Measurements from ENCODE around the gene CEP192. TPM values are rescaled to one million over a fixed set of nuclear protein-coding genes. Genes with fewer than 3 reads are reported as not detected.
A peak's percentile ranks its signal among the peaks of the same experiment; 100 is the strongest.
"Not testable (repeated sequence)": the region's sequence is repeated elsewhere in the genome, so short reads cannot be mapped to it uniquely, and the experiment has no call there.

The CEP192 gene
- total and polyA plus RNA-seq, 2 experiments from 2014 or later = 8.4 to 26.3 TPM

DNA sequence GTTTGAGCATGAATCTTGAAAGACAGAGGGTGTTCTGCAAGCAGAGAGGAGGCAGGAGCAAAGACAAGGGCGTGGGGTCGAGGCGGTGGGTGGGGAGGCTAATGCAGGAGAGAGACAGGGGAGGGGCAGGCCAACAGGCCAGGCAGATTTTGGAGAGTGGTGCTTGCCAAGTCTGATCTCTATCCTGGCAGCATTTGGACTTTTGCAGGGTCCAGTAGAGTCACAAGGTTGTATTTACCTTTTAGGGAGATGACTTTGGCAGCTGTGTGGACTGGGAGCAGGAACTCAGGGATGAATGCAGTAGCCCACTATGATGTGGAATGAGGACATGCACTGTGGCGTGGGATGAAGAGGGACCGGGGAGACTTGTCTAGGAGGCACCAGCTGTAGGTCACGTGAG is 15.7 kb upstream of the CEP192 start:
- Histone ChIP-seq H3K36me3 (peaks cover 24% of the 10 kb centered on the region), H3K4me1 (ENCODE audit: low read depth) (no peaks in the 10 kb centered on the region), H3K27ac (no peak overlapping the region), H3K4me3 (no peak overlapping the region), H3K27me3 (no peaks in the 10 kb centered on the region), H3K9me3 (ENCODE audit: low read depth) (no peaks in the 10 kb centered on the region)
- DNase-seq (ENCODE audit: low read depth in 1 of 2, low spot score in 1 of 2) = no peak
- TF ChIP-seq, protein P1, sequence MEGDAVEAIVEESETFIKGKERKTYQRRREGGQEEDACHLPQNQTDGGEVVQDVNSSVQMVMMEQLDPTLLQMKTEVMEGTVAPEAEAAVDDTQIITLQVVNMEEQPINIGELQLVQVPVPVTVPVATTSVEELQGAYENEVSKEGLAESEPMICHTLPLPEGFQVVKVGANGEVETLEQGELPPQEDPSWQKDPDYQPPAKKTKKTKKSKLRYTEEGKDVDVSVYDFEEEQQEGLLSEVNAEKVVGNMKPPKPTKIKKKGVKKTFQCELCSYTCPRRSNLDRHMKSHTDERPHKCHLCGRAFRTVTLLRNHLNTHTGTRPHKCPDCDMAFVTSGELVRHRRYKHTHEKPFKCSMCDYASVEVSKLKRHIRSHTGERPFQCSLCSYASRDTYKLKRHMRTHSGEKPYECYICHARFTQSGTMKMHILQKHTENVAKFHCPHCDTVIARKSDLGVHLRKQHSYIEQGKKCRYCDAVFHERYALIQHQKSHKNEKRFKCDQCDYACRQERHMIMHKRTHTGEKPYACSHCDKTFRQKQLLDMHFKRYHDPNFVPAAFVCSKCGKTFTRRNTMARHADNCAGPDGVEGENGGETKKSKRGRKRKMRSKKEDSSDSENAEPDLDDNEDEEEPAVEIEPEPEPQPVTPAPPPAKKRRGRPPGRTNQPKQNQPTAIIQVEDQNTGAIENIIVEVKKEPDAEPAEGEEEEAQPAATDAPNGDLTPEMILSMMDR (IDR thresholded peaks at IDR 0.05; ENCODE audit: low read depth, low read length) = no peak

DNA sequence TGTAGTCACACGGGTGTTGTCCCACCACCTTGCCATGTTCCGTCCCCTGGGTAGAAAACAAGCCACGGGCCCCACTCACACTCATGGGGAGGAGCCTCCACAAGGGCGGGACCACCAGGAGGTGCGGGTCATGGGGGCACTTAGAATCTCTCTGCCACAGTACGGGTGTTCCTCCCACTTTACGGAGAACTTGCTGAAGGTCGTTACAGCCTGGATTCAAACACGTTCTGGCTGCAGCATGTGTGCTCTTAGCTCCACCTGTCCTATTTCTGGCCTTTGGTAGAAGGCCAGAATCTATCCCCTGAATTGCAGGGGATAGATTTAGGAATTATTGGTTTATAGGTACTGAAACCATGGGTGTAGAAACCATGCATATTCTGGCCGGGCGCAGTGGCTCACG is 14.9 kb upstream of the CEP192 start:
- Histone ChIP-seq H3K27me3 (no peaks in the 10 kb centered on the region), H3K27ac (no peak overlapping the region), H3K36me3 (peaks cover 17% of the 10 kb centered on the region), H3K4me3 (no peak overlapping the region), H3K4me1 (ENCODE audit: low read depth) (no peaks in the 10 kb centered on the region), H3K9me3 (ENCODE audit: low read depth) (no peaks in the 10 kb centered on the region)
- DNase-seq (ENCODE audit: low read depth in 1 of 2, low spot score in 1 of 2) = no peak
- TF ChIP-seq, protein P1 (IDR thresholded peaks at IDR 0.05; ENCODE audit: low read depth, low read length) = no peak

DNA sequence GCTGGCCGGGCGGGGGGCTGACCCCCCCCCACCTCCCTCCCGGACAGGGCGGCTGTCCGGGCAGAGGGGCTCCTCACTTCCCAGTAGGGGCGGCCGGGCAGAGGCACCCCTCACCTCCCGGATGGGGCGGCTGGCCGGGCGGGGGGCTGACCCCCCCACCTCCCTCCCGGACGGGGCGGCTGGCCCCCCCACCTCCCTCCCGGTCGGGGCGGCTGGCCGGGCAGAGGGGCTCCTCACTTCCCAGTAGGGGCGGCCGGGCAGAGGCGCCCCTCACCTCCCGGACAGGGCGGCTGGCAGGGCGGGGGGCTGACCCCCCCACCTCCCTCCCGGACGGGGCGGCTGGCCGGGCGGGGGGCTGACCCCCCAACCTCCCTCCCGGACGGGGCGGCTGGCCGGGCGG is 11.1 kb upstream of the CEP192 start:
- H3K27ac ChIP-seq; H3K4me1 ChIP-seq (ENCODE audit: low read depth); H3K27me3 ChIP-seq; H3K9me3 ChIP-seq (ENCODE audit: low read depth); DNase-seq (ENCODE audit: low read depth in 1 of 2, low spot score in 1 of 2); H3K4me3 ChIP-seq: not testable (repeated sequence)
- H3K36me3 ChIP-seq = peaks cover 25% of the 10 kb centered on the region

DNA sequence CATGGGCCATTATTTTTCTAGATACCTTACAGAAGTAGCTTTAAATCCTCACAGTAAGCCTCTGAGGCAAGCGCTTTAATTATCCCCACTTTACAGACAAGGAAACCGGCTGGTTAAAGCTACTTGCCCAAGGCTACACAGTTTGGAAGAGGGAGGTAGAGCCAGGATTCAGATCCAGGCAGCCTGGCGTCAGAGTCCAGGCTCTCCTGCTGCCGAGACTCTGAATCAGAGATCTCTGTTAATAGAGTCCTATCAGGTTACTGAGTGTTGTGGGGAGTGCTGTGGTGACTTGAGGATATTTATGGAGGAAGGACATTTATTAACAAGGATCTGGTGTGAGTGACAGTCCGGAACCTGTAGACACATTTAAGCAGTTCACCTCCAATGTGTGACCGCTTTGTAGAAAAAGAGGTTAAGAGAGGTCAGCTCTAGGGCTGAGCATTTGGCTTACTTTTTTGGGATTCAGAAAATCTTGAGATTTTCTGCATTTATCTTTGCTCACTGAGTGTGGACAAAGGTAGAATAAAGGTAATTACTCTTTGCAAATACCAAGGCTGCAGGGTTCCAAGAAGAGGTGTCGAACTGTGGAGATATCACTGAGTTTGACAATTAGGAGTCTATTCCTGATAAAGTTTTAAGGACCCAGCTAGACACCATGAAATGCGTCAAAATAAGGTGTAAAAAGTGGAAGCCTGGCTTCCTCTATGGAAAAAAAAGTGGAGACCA is 1.6 kb upstream of the CEP192 start:
- no peak for DNase-seq (ENCODE audit: low read depth in 1 of 2, low spot score in 1 of 2)
- no peaks in the 10 kb centered on the region for H3K9me3 ChIP-seq (ENCODE audit: low read depth)
- TF ChIP-seq, protein P1 (IDR thresholded peaks at IDR 0.05; ENCODE audit: low read depth, low read length) = no peak
- H3K27ac ChIP-seq = no peak overlapping the region
- peaks cover 5% of the 10 kb centered on the region for H3K4me1 ChIP-seq (ENCODE audit: low read depth)
- peaks cover 9% of the 10 kb centered on the region for H3K36me3 ChIP-seq
- H3K27me3 ChIP-seq = no peaks in the 10 kb centered on the region
- H3K4me3 ChIP-seq = no peak overlapping the region

DNA sequence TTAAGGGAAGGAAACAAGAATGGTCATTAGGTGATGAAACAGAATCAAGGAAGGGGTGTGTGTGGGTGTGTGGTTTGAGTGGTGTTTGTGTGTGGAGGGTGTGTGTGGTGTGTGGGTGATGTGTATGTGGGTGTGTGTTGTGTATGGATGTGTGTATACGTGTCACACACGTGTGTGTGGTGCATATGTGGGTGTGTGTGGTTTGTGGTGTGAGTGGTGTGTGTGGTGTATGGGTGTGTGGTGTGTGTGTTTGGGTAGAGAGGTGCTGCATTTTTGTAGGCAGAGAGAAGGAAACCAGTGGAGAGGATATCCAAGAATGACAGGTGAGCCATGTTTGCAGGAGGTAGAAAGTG is 1.1 kb upstream of the CEP192 start:
- TF ChIP-seq, protein P1 (IDR thresholded peaks at IDR 0.05; ENCODE audit: low read depth, low read length) = no peak
- peaks cover 4% of the 10 kb centered on the region for H3K36me3 ChIP-seq
- H3K27ac ChIP-seq = peak overlapping the region; percentile 81
- no peak for DNase-seq (ENCODE audit: low read depth in 1 of 2, low spot score in 1 of 2)
- H3K27me3 ChIP-seq = no peaks in the 10 kb centered on the region
- H3K4me3 ChIP-seq = peak overlapping the region; percentile 80
- no peaks in the 10 kb centered on the region for H3K9me3 ChIP-seq (ENCODE audit: low read depth)
- peaks cover 5% of the 10 kb centered on the region for H3K4me1 ChIP-seq (ENCODE audit: low read depth)

DNA sequence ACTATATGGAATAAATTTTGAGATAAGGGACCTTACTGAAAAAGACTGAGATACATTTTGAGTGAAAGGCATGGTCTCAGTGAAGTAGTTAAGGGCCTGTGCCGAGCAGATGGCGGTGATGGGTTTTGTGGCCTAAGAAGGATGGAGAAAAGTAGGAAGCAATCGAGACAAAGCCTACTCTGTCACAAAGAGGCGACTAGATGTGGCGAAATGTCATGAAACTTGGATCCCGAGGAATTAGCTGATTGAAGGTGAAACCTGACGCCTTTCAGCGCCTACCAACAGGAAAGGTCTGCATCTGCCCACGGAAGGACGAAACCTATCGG is 558 bp upstream of the CEP192 start:
- Histone ChIP-seq H3K4me3 (peak overlapping the region; percentile 80), H3K9me3 (ENCODE audit: low read depth) (no peaks in the 10 kb centered on the region), H3K27ac (peak overlapping the region; percentile 81), H3K36me3 (no peaks in the 10 kb centered on the region), H3K27me3 (no peaks in the 10 kb centered on the region), H3K4me1 (ENCODE audit: low read depth) (peaks cover 5% of the 10 kb centered on the region)
- TF ChIP-seq, protein P1 (IDR thresholded peaks at IDR 0.05; ENCODE audit: low read depth, low read length) = no peak
- no peak for DNase-seq (ENCODE audit: low read depth in 1 of 2, low spot score in 1 of 2)
